SKM-1 treated with dmso at 0.1 percent for 144 hours (cell line): ENCODE results near the gene RSU1.

ENCODE experiments used
- DNase-seq: peaks from one replicate; lab custom pipeline; 2025; ENCODE audit not compliant: unreplicated experiment; lab: John Stamatoyannopoulos, UW

The RSU1 gene

GRCh38 chr10:16611037-16611436 lies 206.2 kb downstream of the RSU1 start:
- DNase-seq = no peak

- no peak for DNase-seq
Measured at GRCh38 chr10:16609211-16609610, 208.0 kb downstream of the RSU1 start.

GRCh38 chr10:16606923-16607322 lies 210.3 kb downstream of the RSU1 start:
- DNase-seq = no peak

GRCh38 chr10:16606421-16606820 lies 210.8 kb downstream of the RSU1 start:
- DNase-seq = no peak

- no peak for DNase-seq
Measured at GRCh38 chr10:16603308-16603707, 213.9 kb downstream of the RSU1 start.

- no peak for DNase-seq
Measured at GRCh38 chr10:16602104-16602775, 215.0 kb downstream of the RSU1 start.

DNA sequence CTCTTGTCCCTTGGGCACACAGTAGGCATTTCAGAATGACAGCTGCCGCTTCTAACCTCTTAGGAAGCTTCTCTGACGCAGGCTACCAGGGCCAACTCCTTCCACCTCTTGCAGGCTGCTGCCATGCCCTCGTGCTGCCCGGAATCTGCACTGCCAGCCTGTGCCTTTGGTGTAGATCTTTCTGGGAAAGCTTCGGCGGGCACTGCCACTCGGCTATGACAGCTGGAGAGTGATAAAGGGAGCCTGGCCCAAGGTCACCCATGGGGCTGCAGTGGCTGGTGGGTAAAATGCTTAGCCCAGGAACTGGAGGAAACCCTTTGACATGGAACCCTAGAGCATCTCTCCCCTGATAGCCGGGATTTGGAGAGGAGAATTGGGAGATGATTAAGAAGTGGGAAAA lies 217.6 kb downstream of the RSU1 start:
- DNase-seq = no peak

DNA sequence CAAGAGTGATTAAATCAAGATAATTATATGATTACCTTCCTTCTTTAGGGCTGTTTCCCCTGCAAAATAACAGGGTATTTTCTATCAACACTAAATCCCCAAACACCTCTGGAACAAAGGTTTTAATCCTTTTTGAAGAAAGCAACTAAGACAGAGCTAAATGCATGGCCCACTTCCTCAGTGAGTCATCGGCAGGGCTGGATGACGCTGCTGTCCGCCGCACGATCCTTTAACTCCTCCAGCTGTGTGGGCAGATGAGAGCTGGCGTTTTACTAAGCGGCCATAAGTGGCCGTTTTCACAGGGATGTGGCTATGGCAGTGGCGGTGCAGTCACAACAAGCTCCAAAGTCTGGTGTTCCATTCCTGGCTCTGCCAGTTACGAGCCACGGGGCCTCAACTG lies 219.6 kb downstream of the RSU1 start:
- DNase-seq = no peak

DNA sequence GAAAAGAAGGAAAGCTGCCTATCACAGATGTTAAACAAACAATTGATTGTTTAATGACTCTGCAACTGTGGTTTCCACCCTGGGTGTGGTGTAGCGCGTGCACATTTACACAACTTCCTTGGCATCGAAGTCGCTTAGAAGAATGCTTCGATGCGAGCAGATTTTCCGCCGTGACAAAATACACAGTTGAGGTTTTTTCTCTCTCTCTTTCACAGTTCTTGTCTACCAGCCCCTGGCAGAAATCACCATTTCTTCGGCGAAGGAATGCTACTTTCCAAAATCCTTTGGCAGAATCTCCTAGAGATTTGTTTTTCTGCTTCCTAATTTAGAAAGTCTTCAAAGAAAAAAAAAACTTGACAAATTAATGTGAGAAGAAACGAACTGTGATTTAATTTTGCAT lies 224.8 kb downstream of the RSU1 start:
- no peak for DNase-seq

- DNase-seq = no peak
Measured at GRCh38 chr10:16586358-16587138, 230.7 kb downstream of the RSU1 start.

DNA sequence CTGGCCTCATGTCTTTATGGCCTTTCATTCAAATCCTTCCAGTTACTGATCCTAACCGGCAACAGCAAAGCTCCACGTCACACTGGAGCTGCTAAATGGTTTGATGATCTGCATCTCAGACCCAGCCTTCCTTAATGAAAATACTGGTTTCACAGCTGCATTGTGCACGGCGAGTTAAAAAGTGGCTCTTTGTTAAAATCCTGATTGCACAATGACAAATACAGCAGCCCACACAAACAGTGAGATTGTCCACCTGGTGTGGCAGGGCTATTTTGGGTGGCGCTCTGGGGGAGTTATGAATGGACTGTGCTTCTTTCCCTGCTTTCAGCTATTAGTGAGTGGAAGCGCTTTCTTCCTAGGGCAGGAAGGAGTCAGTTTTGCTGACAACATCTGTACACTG lies 232.1 kb downstream of the RSU1 start:
- no peak for DNase-seq

DNA sequence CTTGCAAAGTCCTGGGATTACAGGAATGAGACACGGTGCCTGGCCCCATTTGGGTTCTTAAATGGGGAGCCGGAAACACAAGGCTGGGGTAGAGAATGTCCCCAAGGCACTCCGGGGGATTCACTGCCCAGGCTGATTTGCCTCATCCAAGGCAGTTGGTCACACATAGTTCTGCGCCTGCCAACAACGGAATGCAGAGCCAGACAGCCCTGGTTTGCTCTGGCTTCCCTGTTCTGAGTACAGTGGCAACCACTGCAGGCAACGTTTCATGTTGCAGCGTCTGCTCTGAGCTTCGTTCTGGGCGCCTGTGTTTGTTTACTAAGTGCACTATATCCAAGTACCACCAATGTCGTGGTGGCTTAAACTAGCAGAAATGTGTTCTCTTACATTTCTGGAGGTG lies 233.8 kb downstream of the RSU1 start:
- no peak for DNase-seq

GRCh38 chr10:16581202-16581601 lies 236.0 kb downstream of the RSU1 start:
- DNase-seq = peak; percentile 40

DNA sequence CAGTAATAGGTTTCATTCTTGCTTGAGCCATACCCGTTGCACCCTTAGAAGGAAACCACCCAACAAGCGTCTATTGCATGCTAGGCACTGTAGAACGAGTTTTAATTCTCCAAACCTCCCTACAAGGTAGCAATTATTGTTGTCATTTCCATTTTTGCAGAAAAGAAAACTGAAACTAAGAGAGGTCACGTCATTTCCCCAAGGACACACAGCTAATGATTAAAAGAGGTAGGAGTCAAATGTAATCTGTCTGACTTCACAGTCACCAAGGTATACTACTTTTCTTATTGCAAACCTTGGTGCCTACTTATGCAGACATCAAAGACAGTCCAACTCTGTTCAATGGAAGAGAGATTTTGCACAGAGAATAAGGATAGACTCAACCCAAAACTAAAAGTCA lies 246.5 kb downstream of the RSU1 start:
- no peak for DNase-seq

- DNase-seq = peak; percentile 26
Measured at GRCh38 chr10:16566202-16566805, 250.9 kb downstream of the RSU1 start.

DNA sequence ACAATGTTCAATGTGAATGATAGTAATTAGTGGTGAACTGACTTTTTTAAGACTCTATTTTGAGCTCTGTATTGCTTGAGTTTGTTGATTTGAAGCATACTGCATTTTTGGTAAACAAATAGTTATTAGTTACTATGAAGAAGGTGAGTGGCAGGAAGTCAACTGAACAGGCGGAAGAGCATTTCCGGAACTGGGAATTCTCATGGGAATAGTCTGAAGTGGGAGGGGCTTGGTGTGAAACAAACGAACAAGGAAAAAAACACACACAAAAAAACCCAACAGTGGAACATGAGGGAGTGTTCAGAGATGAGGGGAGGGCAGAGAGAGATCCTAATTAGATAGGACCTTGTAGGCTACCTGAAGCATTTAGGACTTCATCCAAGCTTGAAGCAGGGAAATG lies 251.6 kb downstream of the RSU1 start:
- no peak for DNase-seq

GRCh38 chr10:16562891-16563290 lies 254.3 kb downstream of the RSU1 start:
- no peak for DNase-seq

- DNase-seq = no peak
Measured at GRCh38 chr10:16559236-16559773, 257.9 kb downstream of the RSU1 start.

- DNase-seq = no peak
Measured at GRCh38 chr10:16547973-16548372, 269.3 kb downstream of the RSU1 start.

DNA sequence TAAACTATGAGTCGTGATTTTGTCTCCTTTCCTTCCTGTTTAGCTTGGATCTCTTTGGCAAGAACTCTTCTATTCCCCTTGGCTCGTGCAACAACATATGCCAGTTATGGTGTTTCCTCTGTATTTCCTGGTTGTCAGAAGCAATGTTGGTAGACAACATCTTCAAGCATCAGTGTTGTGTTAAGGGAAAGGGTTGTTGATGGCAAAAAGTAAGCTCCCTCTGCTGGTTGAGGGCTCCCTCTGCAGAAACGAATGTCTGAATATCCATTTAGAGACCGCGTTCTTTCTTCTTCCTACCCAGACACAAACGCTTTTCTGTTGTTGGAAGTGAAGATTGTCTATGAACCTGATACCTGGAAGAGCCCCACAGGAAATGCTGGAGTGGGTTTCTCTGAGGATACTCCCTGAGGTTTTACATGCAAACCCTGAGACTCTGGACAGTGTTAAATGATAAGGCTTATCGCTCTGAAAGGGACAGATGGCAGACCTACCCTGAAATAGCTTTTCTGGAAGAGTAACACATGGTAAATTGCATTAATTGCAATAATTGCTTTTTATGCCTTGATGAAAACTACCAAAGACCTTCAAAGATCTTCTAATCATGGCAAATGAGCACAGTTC lies 272.0 kb downstream of the RSU1 start:
- peak; percentile 2 for DNase-seq

GRCh38 chr10:16544591-16544990 lies 272.6 kb downstream of the RSU1 start:
- DNase-seq = no peak

GRCh38 chr10:16544099-16544498 lies 273.1 kb downstream of the RSU1 start:
- DNase-seq = no peak
